Erythroblast (primary cell): ENCODE measurements around the gene ACTL8.

Experiments
- GATA1 ChIP-seq: IDR thresholded peaks from 2 replicates; pipeline ENCODE4 v1.6.1; 2011; ENCODE audit warnings: low read depth, mild to moderate bottlenecking, control low read depth, low read length, moderate library complexity
- POLR2A ChIP-seq: IDR thresholded peaks from 2 replicates; pipeline ENCODE4 v1.6.1; 2011; ENCODE audit warnings: mild to moderate bottlenecking, low read length

GRCh38 chr1:17777330-17777729 is 22.2 kb downstream of the ACTL8 start:
- TF ChIP-seq POLR2A (no peak), GATA1 (no peak)
